Skeletal muscle tissue (tissue), 4 donors: ENCODE data around the gene CDH1. TPM values are rescaled to one million over a fixed set of nuclear protein-coding genes. Genes with fewer than 3 reads are reported as not detected.

Experiments used
- H3K27ac ChIP-seq: one replicate; pipeline ENCODE4 v1.7.0; 2013; ENCODE audit warnings: mild to moderate bottlenecking, low read depth, low read length, inconsistent platforms
- H3K27me3 ChIP-seq, 3 donors: one replicate each; pipeline ENCODE4 v1.7.0; 2013; ENCODE audit warnings: low read length in 3 of 3; ENCODE audit not compliant: control insufficient read depth in 3 of 3, insufficient read depth in 3 of 3
- H3K36me3 ChIP-seq, 3 donors: one replicate each; pipeline ENCODE4 v1.7.0; 2013; ENCODE audit warnings: low read length in 3 of 3; ENCODE audit not compliant: control insufficient read depth in 3 of 3, insufficient read depth in 3 of 3
- H3K4me1 ChIP-seq, 3 donors: one replicate each; pipeline ENCODE4 v1.7.0; 2013; ENCODE audit warnings: low read length in 3 of 3, mild to moderate bottlenecking in 3 of 3; ENCODE audit not compliant: control insufficient read depth in 3 of 3, insufficient read depth in 3 of 3
- H3K4me3 ChIP-seq, 3 donors: one replicate each; pipeline ENCODE4 v1.7.0; 2013; ENCODE audit warnings: low read length in 3 of 3
- H3K9ac ChIP-seq, 3 donors: one replicate each; pipeline ENCODE4 v1.7.0; 2013; ENCODE audit warnings: low read length in 3 of 3, mild to moderate bottlenecking in 3 of 3, moderate library complexity in 2 of 3, low read depth in 1 of 3
- H3K9me3 ChIP-seq, 3 donors: one replicate each; pipeline ENCODE4 v1.7.0; 2013; ENCODE audit warnings: low read length in 3 of 3; ENCODE audit not compliant: control insufficient read depth in 3 of 3
- total RNA-seq: library from RNA; depleted of rRNA; stranded (reverse); fragments of >200 nt; gene quantifications from one replicate; pipeline ENCODE4 v1.2.3, GENCODE V29; 2014
- donor health status: Osteomylitis.

The CDH1 gene
- total RNA-seq, 1 donor from 2014 or later, result 3.7 TPM

DNA sequence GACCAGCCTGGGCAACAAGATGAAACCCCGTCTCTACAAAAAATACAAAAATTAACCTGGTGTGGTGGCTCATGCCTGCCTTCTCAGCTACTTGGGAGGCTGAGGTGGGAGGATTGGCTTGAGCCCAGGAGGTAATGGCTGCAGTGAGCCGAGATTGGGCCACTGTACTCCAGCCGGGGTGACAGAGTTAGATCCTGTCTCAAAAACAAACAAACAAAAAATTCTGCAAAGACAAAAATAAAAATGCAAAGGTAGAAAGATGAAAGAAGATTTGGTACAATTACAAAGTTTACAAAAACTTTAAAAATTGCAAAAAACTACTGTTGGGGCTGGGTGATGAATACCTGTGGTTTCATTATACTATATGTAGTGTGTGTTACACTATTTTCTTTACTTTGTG is 5.5 kb upstream of the CDH1 start:
- no peak overlapping the region for H3K4me3 ChIP-seq
- peaks cover 12 to 22% (median 19%) of the 10 kb centered on the region in 3 donors for H3K27me3 ChIP-seq
- H3K9ac ChIP-seq, result no peak overlapping the region
- H3K36me3 ChIP-seq, result no peaks in the 10 kb centered on the region
- no peaks in the 10 kb centered on the region for H3K4me1 ChIP-seq
- H3K27ac ChIP-seq, result no peak overlapping the region
- no peaks in the 10 kb centered on the region for H3K9me3 ChIP-seq

DNA sequence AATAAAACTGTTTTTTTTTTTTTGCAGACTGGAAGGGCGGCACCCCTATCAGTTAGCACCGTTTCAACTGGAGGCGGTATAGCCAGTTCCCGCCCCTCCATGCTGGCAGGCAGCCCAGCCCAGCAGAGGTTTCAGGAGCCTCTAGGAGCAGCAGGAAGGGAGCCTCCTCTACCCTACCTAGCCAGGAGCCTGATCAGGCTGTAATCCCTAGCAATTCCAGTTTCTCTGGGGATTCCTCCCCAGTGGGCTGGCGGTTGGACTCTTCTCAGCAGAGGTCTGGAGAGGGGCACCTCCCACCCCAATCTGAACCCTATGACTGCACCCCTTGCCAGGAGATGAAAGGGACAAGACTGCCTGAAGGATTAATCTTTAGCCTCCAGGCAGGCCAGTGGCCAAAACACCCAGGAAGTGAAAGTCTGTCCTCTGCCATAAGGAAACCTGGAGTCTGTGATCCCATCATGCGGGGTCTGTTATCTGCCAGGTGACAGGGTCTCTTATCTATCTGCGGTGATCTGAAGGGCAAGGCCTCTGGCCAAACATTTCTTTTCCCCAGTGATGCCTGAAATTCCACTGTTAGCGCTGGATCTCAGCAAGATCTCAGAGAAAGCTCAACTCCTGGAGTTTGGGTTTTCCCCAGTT is 4.9 kb upstream of the CDH1 start:
- Histone ChIP-seq H3K4me1 (no peaks in the 10 kb centered on the region), H3K9me3 (no peaks in the 10 kb centered on the region), H3K27me3 (peaks cover 17 to 28% (median 25%) of the 10 kb centered on the region in 3 donors), H3K36me3 (no peaks in the 10 kb centered on the region), H3K9ac (no peak overlapping the region), H3K4me3 (no peak overlapping the region), H3K27ac (no peak overlapping the region)

DNA sequence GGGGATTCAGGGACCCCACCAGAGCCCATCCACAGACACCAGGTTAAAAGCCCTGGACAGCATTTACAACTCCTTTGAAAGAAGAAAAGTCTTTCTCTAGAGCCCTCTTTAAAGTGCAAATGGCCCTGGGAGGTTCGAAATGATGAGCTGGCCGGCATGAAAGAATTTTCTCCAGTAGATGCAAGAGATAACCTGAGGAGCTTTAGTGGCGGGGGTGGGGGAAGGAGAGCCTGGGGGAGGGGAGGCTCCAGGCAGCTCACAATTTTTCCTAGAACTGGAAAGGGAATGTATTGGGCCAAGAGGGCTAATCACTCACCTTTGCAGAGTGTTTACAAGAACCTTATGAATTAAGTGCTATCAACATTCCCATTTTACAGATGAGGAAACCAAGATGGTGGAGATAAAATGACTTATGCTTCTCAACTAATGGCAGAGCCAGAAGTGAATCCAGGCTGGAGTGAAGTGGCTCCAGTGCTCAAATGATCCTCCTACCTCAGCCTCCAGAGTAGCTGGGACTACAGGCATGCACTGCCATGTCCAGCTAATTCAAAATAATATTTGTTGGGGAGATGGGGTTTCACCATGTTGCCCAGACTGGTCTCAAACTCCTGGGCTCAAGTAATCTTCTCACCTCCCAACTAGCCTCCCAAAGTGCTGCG is 4.2 kb upstream of the CDH1 start:
- H3K9ac ChIP-seq, result no peak overlapping the region
- H3K4me1 ChIP-seq, result no peaks in the 10 kb centered on the region
- H3K27ac ChIP-seq, result no peak overlapping the region
- H3K9me3 ChIP-seq, result no peaks in the 10 kb centered on the region
- H3K36me3 ChIP-seq, result no peaks in the 10 kb centered on the region
- peaks cover 24 to 33% (median 28%) of the 10 kb centered on the region in 3 donors for H3K27me3 ChIP-seq
- no peak overlapping the region for H3K4me3 ChIP-seq

DNA sequence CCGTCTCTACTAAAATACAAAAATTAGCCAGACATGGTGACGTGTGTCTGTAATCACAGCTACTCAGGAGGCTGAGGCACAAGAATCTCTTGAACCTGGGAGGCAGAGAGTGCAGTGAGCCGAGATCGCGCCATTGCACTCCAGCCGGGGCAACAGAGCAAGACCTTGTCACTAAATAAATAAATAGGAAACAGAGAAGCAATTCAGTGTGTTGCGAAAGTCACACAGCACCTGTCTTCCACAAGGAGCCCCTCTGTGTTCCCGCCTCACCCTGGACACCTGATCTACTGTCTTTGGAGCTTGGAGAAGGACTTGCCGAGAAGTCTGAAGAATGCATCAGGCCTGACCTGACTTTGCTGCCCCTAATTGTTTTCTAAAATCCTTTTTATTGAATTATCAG is 3.5 kb upstream of the CDH1 start:
- Histone ChIP-seq H3K9me3 (no peaks in the 10 kb centered on the region), H3K27me3 (peaks cover 31 to 39% (median 33%) of the 10 kb centered on the region in 3 donors), H3K36me3 (no peaks in the 10 kb centered on the region), H3K4me3 (no peak overlapping the region), H3K27ac (no peak overlapping the region), H3K9ac (no peak overlapping the region), H3K4me1 (no peaks in the 10 kb centered on the region)

DNA sequence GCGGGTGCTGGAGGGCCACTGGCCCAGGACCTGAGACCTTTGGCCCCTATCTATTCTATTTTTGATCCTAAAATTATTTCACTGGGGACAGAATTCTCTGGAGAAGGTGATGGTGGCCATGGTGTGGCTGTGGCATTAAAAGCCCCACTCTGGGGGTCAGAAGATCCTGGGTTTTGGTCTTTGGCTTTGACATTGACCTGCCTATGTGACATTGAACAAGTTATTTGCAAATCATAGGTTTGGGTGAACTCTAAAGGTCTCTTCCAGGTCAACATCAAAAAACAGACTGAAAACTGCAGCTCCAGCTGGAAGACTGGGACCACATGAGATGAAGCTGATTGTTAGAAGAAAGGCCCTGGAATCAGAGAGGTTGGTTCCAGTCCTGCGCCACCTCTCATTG is 2.3 kb upstream of the CDH1 start:
- Histone ChIP-seq H3K9me3 (no peaks in the 10 kb centered on the region), H3K9ac (no peak overlapping the region), H3K27me3 (peaks cover 33 to 41% (median 34%) of the 10 kb centered on the region in 3 donors), H3K4me1 (no peaks in the 10 kb centered on the region), H3K27ac (no peak overlapping the region), H3K36me3 (no peaks in the 10 kb centered on the region), H3K4me3 (no peak overlapping the region)

DNA sequence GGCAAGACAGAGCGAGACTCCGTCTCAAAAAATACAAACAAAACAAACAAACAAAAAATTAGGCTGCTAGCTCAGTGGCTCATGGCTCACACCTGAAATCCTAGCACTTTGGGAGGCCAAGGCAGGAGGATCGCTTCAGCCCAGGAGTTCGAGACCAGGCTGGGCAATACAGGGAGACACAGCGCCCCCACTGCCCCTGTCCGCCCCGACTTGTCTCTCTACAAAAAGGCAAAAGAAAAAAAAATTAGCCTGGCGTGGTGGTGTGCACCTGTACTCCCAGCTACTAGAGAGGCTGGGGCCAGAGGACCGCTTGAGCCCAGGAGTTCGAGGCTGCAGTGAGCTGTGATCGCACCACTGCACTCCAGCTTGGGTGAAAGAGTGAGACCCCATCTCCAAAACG is 531 bp upstream of the CDH1 start:
- Histone ChIP-seq H3K4me3 (no peak overlapping the region), H3K4me1 (peaks cover 0 to 2% (median 0%) of the 10 kb centered on the region in 3 donors), H3K27me3 (peaks cover 33 to 41% (median 34%) of the 10 kb centered on the region in 3 donors), H3K9ac (no peak overlapping the region), H3K9me3 (no peaks in the 10 kb centered on the region), H3K27ac (no peak overlapping the region), H3K36me3 (no peaks in the 10 kb centered on the region)

DNA sequence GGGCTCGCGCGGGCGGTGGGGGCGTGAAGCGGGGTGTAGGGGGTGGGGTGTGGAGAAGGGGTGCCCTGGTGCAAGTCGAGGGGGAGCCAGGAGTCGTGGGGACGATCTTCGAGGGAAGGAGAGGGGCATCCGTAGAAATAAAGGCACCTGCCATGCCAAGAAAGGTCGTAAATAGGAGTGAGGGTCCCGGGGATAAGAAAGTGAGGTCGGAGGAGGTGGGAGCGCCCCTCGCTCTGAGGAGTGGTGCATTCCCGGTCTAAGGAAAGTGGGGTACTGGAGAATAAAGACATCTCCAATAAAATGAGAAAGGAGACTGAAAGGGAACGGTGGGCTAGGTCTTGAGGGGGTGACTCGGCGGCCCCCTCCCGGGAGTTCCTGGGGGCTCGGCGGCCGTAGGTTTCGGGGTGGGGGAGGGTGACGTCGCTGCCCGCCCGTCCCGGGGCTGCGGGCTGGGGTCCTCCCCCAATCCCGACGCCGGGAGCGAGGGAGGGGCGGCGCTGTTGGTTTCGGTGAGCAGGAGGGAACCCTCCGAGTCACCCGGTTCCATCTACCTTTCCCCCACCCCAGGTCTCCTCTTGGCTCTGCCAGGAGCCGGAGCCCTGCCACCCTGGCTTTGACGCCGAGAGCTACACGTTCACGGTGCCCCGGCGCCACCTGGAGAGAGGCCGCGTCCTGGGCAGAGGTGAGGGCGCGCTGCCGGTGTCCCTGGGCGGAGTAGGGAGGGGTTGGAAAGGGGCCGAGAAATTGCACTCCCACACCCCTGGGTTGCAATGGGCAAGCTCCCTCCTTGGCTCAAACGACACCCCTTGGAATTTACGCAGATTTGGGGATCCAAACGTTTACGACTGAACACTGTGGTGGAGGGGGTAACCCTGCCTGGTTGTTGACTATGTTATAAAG is 888 bp downstream of the CDH1 start:
- H3K4me3 ChIP-seq, result no peak overlapping the region
- H3K27ac ChIP-seq, result no peak overlapping the region
- H3K27me3 ChIP-seq, result peaks cover 27 to 36% (median 30%) of the 10 kb centered on the region in 3 donors
- no peak overlapping the region for H3K9ac ChIP-seq
- no peaks in the 10 kb centered on the region for H3K9me3 ChIP-seq
- H3K36me3 ChIP-seq, result no peaks in the 10 kb centered on the region
- peaks cover 0 to 3% (median 0%) of the 10 kb centered on the region in 3 donors for H3K4me1 ChIP-seq

DNA sequence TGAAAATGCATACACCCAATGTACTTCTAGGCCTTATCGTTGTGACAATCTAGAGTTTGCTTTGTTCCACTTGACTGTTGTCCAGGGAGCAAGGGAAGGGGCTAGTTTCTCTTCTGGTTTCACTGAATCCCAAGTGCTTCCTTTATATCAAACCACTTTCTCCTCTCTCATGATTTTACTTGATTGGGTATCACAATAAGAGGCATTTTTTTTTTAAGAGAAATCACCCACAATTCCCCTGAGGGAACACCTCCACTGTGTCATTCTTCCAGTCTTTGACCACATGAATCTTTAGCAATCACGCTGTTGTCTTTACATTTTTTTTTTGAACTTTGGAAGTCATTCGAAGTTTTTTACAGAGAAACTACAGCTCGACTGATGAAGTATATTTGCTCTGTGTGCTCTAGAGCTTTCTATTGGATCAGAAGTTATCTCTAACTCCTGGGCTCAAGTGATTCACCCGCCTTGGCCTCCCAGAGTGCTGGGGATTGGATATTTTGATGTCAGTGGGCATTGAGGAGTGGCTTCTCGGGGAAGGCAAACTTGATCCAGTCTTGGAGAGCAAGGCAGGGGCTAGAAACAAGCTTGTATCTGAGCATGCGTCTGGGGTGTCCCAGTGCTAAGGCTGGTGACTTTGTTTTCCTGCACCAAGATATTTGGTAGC is 3.0 kb downstream of the CDH1 start:
- peaks cover 0 to 3% (median 0%) of the 10 kb centered on the region in 3 donors for H3K4me1 ChIP-seq
- no peak overlapping the region for H3K4me3 ChIP-seq
- H3K9ac ChIP-seq, result no peak overlapping the region
- no peak overlapping the region for H3K27ac ChIP-seq
- H3K9me3 ChIP-seq, result no peaks in the 10 kb centered on the region
- peaks cover 24 to 30% (median 28%) of the 10 kb centered on the region in 3 donors for H3K27me3 ChIP-seq
- H3K36me3 ChIP-seq, result no peaks in the 10 kb centered on the region

DNA sequence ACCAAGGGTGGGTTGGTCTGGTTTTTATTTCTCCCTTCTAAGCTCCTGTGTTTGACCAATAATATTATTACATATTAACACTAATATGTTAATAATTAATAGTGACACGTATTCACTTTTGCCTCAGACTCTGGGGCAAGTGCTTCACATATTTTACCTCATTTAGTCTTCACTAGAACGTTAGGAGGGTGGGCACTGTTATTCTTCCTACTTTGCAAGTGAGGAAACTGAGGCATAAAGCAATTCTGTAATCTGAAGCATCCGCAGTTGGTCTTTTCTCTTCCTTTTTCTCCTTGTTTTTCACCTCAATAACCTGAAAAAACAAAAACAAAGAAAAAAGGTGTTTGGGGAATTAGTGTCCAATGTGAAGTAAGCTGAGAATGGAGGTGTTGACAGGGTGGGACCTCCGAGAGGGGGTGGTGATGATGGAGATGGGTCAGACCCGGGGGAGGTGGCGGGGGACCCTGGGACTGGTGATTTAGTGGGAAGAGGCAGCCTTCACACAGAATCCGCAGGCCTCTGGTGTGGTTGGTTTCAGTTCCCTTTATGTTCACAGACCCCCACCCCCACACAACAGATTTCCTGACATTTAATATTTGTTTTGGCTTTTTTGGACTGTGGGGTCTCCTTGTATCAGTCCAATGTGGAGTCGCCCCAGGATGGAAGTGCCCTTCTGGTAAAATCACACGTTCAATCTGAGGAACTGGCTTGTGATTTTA is 3.7 kb downstream of the CDH1 start:
- Histone ChIP-seq H3K9me3 (no peaks in the 10 kb centered on the region), H3K4me3 (no peak overlapping the region), H3K36me3 (no peaks in the 10 kb centered on the region), H3K9ac (no peak overlapping the region), H3K27ac (no peak overlapping the region), H3K4me1 (peaks cover 0 to 3% (median 0%) of the 10 kb centered on the region in 3 donors), H3K27me3 (peaks cover 23 to 29% (median 27%) of the 10 kb centered on the region in 3 donors)
